ENCODE data around the gene CLASRP. TPM values are rescaled to one million over a fixed set of nuclear protein-coding genes. Genes with fewer than 3 reads are reported as not detected.
A peak's percentile ranks its signal among the peaks of the same experiment; 100 is the strongest.

The CLASRP gene
- total and polyA plus RNA-seq, 9 of the 15 experiments (the other 6 are each of a cell fraction or from before 2014, with no cell fraction given): 0.94 to 86.3 (median 44.0) TPM

GRCh38 chr19:45078390-45079062 is 39.7 kb downstream of the CLASRP start (continued):
- no peak for TF ChIP-seq DEAF1 (CRISPR knock-in tag; IDR thresholded peaks at IDR 0.05)
- TF ChIP-seq ZFX (CRISPR knock-in tag; IDR thresholded peaks at IDR 0.05): no peak
- TF ChIP-seq FOXP4 (CRISPR knock-in tag; IDR thresholded peaks at IDR 0.05; ENCODE audit: borderline replicate concordance): no peak
- TF ChIP-seq RBM15 (IDR thresholded peaks at IDR 0.05; ENCODE audit: insufficient read depth, low read length): no peak
- TF ChIP-seq L3MBTL2 (IDR thresholded peaks at IDR 0.05): no peak
- TF ChIP-seq KAT7 (CRISPR knock-in tag; IDR thresholded peaks at IDR 0.05; ENCODE audit: borderline replicate concordance): no peak
- no peak for TF ChIP-seq BRD9 (IDR thresholded peaks at IDR 0.05; ENCODE audit: low read depth, partially characterized antibody)
- no peak for TF ChIP-seq LCOR (CRISPR knock-in tag; IDR thresholded peaks at IDR 0.05)
- TF ChIP-seq THAP7 (CRISPR knock-in tag; IDR thresholded peaks at IDR 0.05): no peak
- peak; percentile 85; the same call in 1 of the 2 replicates for TF ChIP-seq CBFB (CRISPR knock-in tag; IDR thresholded peaks at IDR 0.05)
- TF ChIP-seq TRIM24 (IDR thresholded peaks at IDR 0.05): no peak
- peak; percentile 24; the same call in 1 of the 2 replicates for TF ChIP-seq ZNF12 (CRISPR knock-in tag; IDR thresholded peaks at IDR 0.05)
- TF ChIP-seq MAX (CRISPR knock-in tag; IDR thresholded peaks at IDR 0.05): no peak
- TF ChIP-seq NEUROD1 (IDR thresholded peaks at IDR 0.05; ENCODE audit: borderline replicate concordance, low read depth, low read length, partially characterized antibody): no peak
- TF ChIP-seq NFRKB (IDR thresholded peaks at IDR 0.05; ENCODE audit: low read depth): 0 out of 2 replicates have a peak, but pooled peaks have one; percentile 11
- TF ChIP-seq RFX5 (IDR thresholded peaks at IDR 0.05; ENCODE audit: low read depth, low read length): no peak
- peak; percentile 21; the same call in 1 of the 2 replicates for TF ChIP-seq SUPT5H (IDR thresholded peaks at IDR 0.05)
- no peak for TF ChIP-seq ATF3 (IDR thresholded peaks at IDR 0.05)
- TF ChIP-seq ATF3 (CRISPR knock-in tag; conservative IDR thresholded peaks at IDR 0.05): no peak
- 0 out of 2 replicates have a peak, but pooled peaks have one; percentile 57 for TF ChIP-seq ADNP (tag; IDR thresholded peaks at IDR 0.05)
- TF ChIP-seq SMARCA5 (IDR thresholded peaks at IDR 0.05): no peak
- TF ChIP-seq PML (IDR thresholded peaks at IDR 0.05; ENCODE audit: low read length): no peak
- TF ChIP-seq SIX5 (IDR thresholded peaks at IDR 0.05; ENCODE audit: borderline replicate concordance in 1 of 2, insufficient read depth in 1 of 2, low read depth in 1 of 2, low read length in 2 of 2): no peak
- TF ChIP-seq SMAD3 (CRISPR knock-in tag; conservative IDR thresholded peaks at IDR 0.05): no peak
- TF ChIP-seq TGIF2 (CRISPR knock-in tag; IDR thresholded peaks at IDR 0.05): no peak
